ENCODE data around the gene TACC2. TPM values are rescaled to one million over a fixed set of nuclear protein-coding genes. Genes with fewer than 3 reads are reported as not detected.
A peak's percentile ranks its signal among the peaks of the same experiment; 100 is the strongest.

TACC2 gene
- total RNA-seq, 4 donors from 2014 or later = 46.5 to 106 (median 71.6) TPM

- peaks cover 11 to 25% (median 16%) of the 10 kb centered on the region in 3 donors for H3K4me1 ChIP-seq
- peak overlapping the region in 1 of 4 donors; percentile 25 for H3K27ac ChIP-seq
- H3K4me3 ChIP-seq = no peak overlapping the region
- peaks cover 0 to 51% (median 0%) of the 10 kb centered on the region in 3 donors for H3K36me3 ChIP-seq
- H3K27me3 ChIP-seq = peaks cover 0 to 15% (median 0%) of the 10 kb centered on the region in 4 donors
- TF ChIP-seq POLR2A (IDR thresholded peaks at IDR 0.05) = no peak
- TF ChIP-seq CTCF (IDR thresholded peaks at IDR 0.05) = no peak
- WGBS, 2 donors = 84 to 86% methylated on average over 12 to 13 of the region's 13 CpGs
- no peaks in the 10 kb centered on the region for H3K9me3 ChIP-seq
- intact Hi-C loops (cut with DNase I) = no loop called here
- DNase-seq = no peak
Observed at GRCh38 chr10:122165484-122166276, 176.7 kb downstream of the TACC2 start.

GRCh38 chr10:122168101-122168500, 179.1 kb downstream of the TACC2 start:
- intact Hi-C loops (cut with DNase I) = no loop called here
- no peak for DNase-seq
- no peak overlapping the region for H3K4me3 ChIP-seq
- 76 to 87% methylated on average over 4 to 5 of the region's 5 CpGs for whole genome bisulfite sequencing, 2 donors
- peaks cover 7 to 37% (median 11%) of the 10 kb centered on the region in 3 donors for H3K4me1 ChIP-seq
- TF ChIP-seq CTCF (IDR thresholded peaks at IDR 0.05) = no peak
- no peak for TF ChIP-seq POLR2A (IDR thresholded peaks at IDR 0.05)
- peaks cover 0 to 8% (median 0%) of the 10 kb centered on the region in 4 donors for H3K27me3 ChIP-seq
- H3K36me3 ChIP-seq = peaks cover 0 to 32% (median 0%) of the 10 kb centered on the region in 3 donors
- H3K9me3 ChIP-seq = no peaks in the 10 kb centered on the region
- peak overlapping the region in 3 of 4 donors; percentile 2 to 35 (median 5) for H3K27ac ChIP-seq

GRCh38 chr10:122168598-122169394, 179.8 kb downstream of the TACC2 start:
- Histone ChIP-seq H3K4me3 (no peak overlapping the region), H3K4me1 (peaks cover 3 to 38% (median 11%) of the 10 kb centered on the region in 3 donors), H3K27me3 (peaks cover 0 to 3% (median 0%) of the 10 kb centered on the region in 4 donors), H3K36me3 (peaks cover 0 to 30% (median 0%) of the 10 kb centered on the region in 3 donors), H3K9me3 (no peaks in the 10 kb centered on the region), H3K27ac (peak overlapping the region in 3 of 4 donors; percentile 2 to 35 (median 5))
- WGBS, 2 donors = 66 to 81% methylated on average over 2 to 3 of the region's 3 CpGs
- no peak for DNase-seq
- intact Hi-C loops (cut with DNase I) = no loop called here
- TF ChIP-seq POLR2A (IDR thresholded peaks at IDR 0.05) (no peak), CTCF (IDR thresholded peaks at IDR 0.05) (no peak)

GRCh38 chr10:122170802-122171201, 181.8 kb downstream of the TACC2 start:
- intact Hi-C loops (cut with DNase I) = no loop called here

More at GRCh38 chr10:122170802-122171201, 181.8 kb downstream of the TACC2 start:
- Histone ChIP-seq H3K4me3 (no peak overlapping the region), H3K27me3 (no peaks in the 10 kb centered on the region), H3K4me1 (peaks cover 3 to 36% (median 23%) of the 10 kb centered on the region in 3 donors), H3K9me3 (no peaks in the 10 kb centered on the region), H3K27ac (peak overlapping the region; percentile 23 to 56 (median 42)), H3K36me3 (peaks cover 0 to 16% (median 0%) of the 10 kb centered on the region in 3 donors)
- no peak for TF ChIP-seq POLR2A (IDR thresholded peaks at IDR 0.05)
- no peak for TF ChIP-seq CTCF (IDR thresholded peaks at IDR 0.05)
- no peak for DNase-seq
- 61 to 73% methylated on average over 7 of the region's 7 CpGs for WGBS, 2 donors
